ENCODE data around the gene GDI1. TPM values are rescaled to one million over a fixed set of nuclear protein-coding genes. Genes with fewer than 3 reads are reported as not detected.

The GDI1 gene
- polyA plus RNA-seq, 1 donor (not counting 4 experiments of a cell fraction or from before 2014, with no cell fraction given), result 61.8 TPM

GRCh38 chrX:154483325-154483724 lies 46.4 kb downstream of the GDI1 start:
- Histone ChIP-seq H3K4me3 (ENCODE audit: control insufficient read depth in 2 of 3, extremely low read depth in 1 of 3, insufficient read depth in 2 of 3, low read depth in 1 of 3, low read length in 3 of 3) (no peak overlapping the region), H3K27me3 (ENCODE audit: control insufficient read depth, extremely low read depth, insufficient read depth, low read length) (no peaks in the 10 kb centered on the region), H3K9me3 (ENCODE audit: control insufficient read depth, low read depth, low read length) (no peaks in the 10 kb centered on the region), H3K36me3 (ENCODE audit: control insufficient read depth in 2 of 2, extremely low read depth in 1 of 2, insufficient read depth in 2 of 2, low read length in 2 of 2) (peaks cover 5 to 8% of the 10 kb centered on the region in 2 experiments), H3K9ac (ENCODE audit: control insufficient read depth, extremely low read depth, insufficient read depth, low read length) (no peak overlapping the region), H3K4me2 (ENCODE audit: control insufficient read depth, extremely low read depth, insufficient read depth, low read depth, low read length) (no peak overlapping the region), H4K20me1 (ENCODE audit: control insufficient read depth, extremely low read depth, insufficient read depth, low read length) (no peaks in the 10 kb centered on the region), H3K9me1 (ENCODE audit: control insufficient read depth, extremely low read depth, insufficient read depth, low read length) (no peaks in the 10 kb centered on the region), H3K4me1 (ENCODE audit: control insufficient read depth, extremely low read depth, insufficient read depth, low read length) (peaks cover 6% of the 10 kb centered on the region), H3K27ac (ENCODE audit: control insufficient read depth, insufficient read depth, low read length) (no peak overlapping the region), H3K79me2 (ENCODE audit: control insufficient read depth, insufficient read depth, low read length) (peaks cover 8% of the 10 kb centered on the region), H2AFZ (ENCODE audit: control insufficient read depth, low read length) (no peak overlapping the region)
- DNase-seq (ENCODE audit: low read depth, low spot score) (no peak), FAIRE-seq (no peak)
- dilution Hi-C loops (cut with MboI; ENCODE audit: extremely low pct_ligation_motif_present, low sequenced_read_pairs), result no loop called here
- no peak for TF ChIP-seq CTCF (optimal IDR thresholded peaks at IDR 0.05 in 1 of 3, IDR thresholded peaks at IDR 0.05 in 1 of 3, conservative IDR thresholded peaks at IDR 0.05 in 1 of 3; ENCODE audit: extremely low read depth in 1 of 3, insufficient read depth in 2 of 3, low read length in 3 of 3)
- no peak for TF ChIP-seq EZH2 (IDR thresholded peaks at IDR 0.05; ENCODE audit: low read length)

- peaks cover 11% of the 10 kb centered on the region for H3K4me1 ChIP-seq (ENCODE audit: control insufficient read depth, extremely low read depth, insufficient read depth, low read length)
- no peak overlapping the region for H3K27ac ChIP-seq (ENCODE audit: control insufficient read depth, insufficient read depth, low read length)
- no peak overlapping the region for H3K4me3 ChIP-seq (ENCODE audit: control insufficient read depth in 2 of 3, extremely low read depth in 1 of 3, insufficient read depth in 2 of 3, low read depth in 1 of 3, low read length in 3 of 3)
- H2AFZ ChIP-seq (ENCODE audit: control insufficient read depth, low read length), result no peak overlapping the region
- no peaks in the 10 kb centered on the region for H3K27me3 ChIP-seq (ENCODE audit: control insufficient read depth, extremely low read depth, insufficient read depth, low read length)
- DNase-seq (ENCODE audit: low read depth, low spot score) (no peak), FAIRE-seq (no peak)
- H3K4me2 ChIP-seq (ENCODE audit: control insufficient read depth, extremely low read depth, insufficient read depth, low read depth, low read length), result no peak overlapping the region
- dilution Hi-C loops (cut with MboI; ENCODE audit: extremely low pct_ligation_motif_present, low sequenced_read_pairs), result no loop called here
- no peaks in the 10 kb centered on the region for H3K9me1 ChIP-seq (ENCODE audit: control insufficient read depth, extremely low read depth, insufficient read depth, low read length)
- TF ChIP-seq CTCF (optimal IDR thresholded peaks at IDR 0.05 in 1 of 3, IDR thresholded peaks at IDR 0.05 in 1 of 3, conservative IDR thresholded peaks at IDR 0.05 in 1 of 3; ENCODE audit: extremely low read depth in 1 of 3, insufficient read depth in 2 of 3, low read length in 3 of 3) (no peak), EZH2 (IDR thresholded peaks at IDR 0.05; ENCODE audit: low read length) (no peak)
- H3K36me3 ChIP-seq (ENCODE audit: control insufficient read depth in 2 of 2, extremely low read depth in 1 of 2, insufficient read depth in 2 of 2, low read length in 2 of 2), result peaks cover 5 to 8% of the 10 kb centered on the region in 2 experiments
- peaks cover 9% of the 10 kb centered on the region for H3K79me2 ChIP-seq (ENCODE audit: control insufficient read depth, insufficient read depth, low read length)
- H4K20me1 ChIP-seq (ENCODE audit: control insufficient read depth, extremely low read depth, insufficient read depth, low read length), result no peaks in the 10 kb centered on the region
- H3K9ac ChIP-seq (ENCODE audit: control insufficient read depth, extremely low read depth, insufficient read depth, low read length), result no peak overlapping the region
- H3K9me3 ChIP-seq (ENCODE audit: control insufficient read depth, low read depth, low read length), result no peaks in the 10 kb centered on the region
Measured at GRCh38 chrX:154484255-154485149, 47.5 kb downstream of the GDI1 start.
